Activated CD4-positive, alpha-beta T cell treated with anti-CD3 and anti-CD28 coated beads for 24 hours (primary cell): ENCODE results near the gene RWDD2A.

Experiments
- DNase-seq, 2 donors: peaks; one replicate each; pipeline ENCODE4 v3.0.0-alpha.2; 2020; ENCODE audit warnings: low read depth in 2 of 2

The RWDD2A gene

GRCh38 chr6:83198486-83199172 is 5.5 kb downstream of the RWDD2A start:
- no peak for DNase-seq

DNA sequence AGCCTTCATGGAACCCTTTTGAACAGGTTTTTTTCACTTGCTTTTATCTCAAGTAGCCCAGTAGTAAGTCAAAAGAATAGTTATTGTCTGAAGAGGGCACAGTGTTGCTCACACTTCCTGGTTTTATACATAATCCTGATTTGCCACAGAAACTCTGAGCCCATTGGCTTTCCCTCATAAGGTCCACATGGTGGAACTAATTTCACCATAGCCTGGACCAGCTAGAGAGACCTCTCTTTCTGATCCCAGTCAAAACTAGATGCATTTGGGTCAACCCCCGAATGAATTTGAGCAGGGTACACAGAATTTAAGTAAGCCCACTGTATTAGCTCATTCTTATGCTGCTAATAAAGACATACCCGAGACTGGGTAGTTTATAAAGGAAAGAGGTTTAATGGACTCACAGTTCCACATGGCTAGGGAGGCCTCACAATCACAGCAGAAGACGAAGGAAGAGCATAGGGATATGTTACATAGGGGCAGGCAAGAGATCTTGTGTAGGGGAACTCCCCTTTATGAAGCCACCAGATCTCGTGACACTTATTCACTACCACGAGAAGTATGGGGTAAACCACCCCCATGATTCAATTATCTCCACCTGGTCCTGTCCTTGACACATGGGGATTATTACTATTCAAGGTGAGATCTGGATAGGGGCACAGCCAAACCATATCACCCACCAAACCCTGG is 6.2 kb downstream of the RWDD2A start:
- no peak for DNase-seq

- DNase-seq, result no peak
Measured at GRCh38 chr6:83199863-83200225, 6.7 kb downstream of the RWDD2A start.

DNA sequence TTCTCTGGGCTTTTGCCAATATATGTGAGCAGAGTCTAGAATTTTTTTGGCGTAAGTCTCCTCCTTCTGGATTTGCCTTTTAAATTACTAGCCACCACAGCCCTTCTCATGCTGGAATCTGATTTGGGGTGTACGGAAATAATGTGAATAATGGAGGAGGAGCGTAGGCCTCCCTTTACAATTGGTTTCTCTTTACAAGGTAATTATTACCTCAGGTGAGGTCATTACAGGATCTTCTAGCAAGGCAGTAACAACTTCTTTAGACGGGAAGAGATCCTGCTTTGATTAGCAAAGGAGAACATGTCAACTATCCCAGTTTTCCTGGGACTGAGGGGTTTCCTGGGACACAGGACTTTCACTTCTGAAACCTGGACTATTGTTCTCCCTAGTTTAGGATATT is 8.9 kb downstream of the RWDD2A start:
- DNase-seq, result no peak

DNA sequence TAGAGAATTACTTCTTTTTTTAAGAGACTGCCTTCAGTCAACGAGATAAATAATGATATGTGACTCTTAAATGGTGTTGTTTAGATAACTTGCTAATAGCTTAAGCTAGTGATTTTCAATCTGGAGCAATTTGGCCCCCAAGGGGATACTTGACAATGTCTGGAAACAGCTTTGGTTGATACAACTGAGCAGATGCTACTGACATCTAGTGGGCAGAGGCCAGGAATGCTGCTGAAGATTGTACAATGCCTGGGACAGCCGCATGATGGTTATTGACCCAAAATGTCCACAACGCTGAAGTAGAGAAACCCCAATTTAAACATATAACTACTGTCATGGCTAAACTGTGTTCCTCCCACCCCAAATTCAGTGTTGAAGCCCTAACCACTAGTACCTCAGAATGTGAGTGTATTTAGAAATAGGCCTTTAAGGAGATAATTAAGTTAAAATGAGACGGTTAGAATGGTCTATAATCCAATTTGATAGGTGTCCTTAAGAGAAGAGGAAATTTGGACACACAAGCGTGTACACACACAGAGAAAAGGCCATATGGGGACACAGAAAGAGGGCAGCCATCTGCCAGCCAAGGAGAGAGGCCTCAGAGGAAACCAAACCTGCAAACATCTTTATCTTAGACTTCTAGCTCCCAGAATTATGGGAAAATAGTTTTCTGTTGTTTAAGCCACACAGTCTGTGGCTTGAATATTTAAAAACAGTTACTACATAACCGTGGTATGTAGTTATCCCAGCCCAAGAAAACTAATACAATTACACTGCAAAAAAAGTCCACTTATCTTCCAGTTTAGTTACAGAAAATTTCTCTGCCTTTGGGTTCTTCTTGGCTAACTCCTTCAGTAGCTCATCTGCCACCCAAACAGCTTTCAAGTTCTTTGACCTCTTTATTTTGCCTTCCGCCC is 22.2 kb downstream of the RWDD2A start:
- DNase-seq, result peak in 1 of 2 donors; percentile 31

- no peak for DNase-seq
Measured at GRCh38 chr6:83216806-83217205, 23.6 kb downstream of the RWDD2A start.

DNA sequence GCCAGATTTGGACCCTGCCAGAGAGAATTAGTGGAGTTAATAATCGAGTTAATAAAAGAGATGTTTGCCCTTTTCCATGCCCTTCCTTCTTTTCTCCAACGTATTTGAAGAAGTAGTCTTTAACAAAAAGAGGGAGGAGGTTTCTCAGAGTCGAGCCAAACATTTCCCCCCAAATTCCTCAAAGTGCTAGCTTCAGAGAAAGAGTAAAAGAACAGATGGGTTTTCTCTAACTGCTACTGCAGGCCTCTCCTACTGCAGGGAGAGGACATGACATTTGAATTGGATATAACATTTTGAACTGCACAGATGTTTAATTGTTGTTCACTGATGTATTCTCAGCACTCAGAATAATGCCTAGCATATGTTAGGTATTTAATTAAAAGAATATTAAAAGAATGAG is 25.5 kb downstream of the RWDD2A start:
- no peak for DNase-seq

- no peak for DNase-seq
Measured at GRCh38 chr6:83220121-83220520, 27.0 kb downstream of the RWDD2A start.

DNA sequence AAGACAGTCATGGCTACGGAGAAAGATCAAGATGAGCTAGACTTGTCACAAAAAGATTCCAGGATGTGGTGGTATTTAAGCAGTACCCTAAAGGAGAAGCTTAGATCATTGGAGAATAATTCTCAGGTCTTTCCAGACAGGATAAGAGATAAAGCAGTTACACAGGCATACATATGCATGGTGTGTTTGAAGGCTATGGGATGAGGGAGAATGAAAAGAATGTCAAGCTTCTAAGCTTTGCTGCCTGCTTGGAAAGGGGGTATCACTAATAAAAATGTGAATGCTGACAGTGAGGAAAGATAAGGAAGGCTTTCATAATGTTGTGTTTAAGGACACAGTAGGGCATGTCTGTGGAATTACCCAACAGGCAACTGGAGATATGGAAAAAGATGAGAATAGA is 28.1 kb downstream of the RWDD2A start:
- DNase-seq, result no peak

DNA sequence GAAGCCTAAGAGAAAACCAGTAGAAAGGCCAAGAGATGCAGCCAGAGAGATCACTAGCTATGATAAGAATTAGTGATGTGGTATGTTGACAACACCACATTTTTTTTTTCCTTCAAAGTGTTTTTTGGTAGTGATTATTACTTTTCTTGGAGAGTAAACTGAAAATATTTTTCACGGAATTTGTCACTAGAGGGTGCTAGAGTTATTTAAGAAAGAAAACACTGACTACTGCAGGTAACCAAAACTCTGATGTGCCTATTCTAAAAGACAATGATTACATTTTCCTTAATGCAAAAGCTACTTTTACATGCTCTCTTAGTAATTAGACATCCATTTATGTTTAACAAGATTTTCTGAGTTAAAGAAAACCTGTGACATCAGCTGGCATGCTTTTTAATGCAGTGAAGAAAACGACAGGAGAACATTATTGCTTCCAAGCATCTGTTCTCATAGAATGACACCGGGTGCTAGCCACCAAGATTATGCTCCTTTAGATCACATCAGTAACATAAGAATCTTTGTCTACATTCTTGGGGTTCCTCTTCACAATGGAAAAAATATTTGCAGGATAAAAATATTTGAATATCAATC is 28.8 kb downstream of the RWDD2A start:
- no peak for DNase-seq

- no peak for DNase-seq
Measured at GRCh38 chr6:83226517-83226916, 33.4 kb downstream of the RWDD2A start.

GRCh38 chr6:83231146-83231545 is 38.0 kb downstream of the RWDD2A start:
- no peak for DNase-seq

- no peak for DNase-seq
Measured at GRCh38 chr6:83247471-83247870, 54.3 kb downstream of the RWDD2A start.
